CD14-positive monocyte (primary cell): Measurements from ENCODE around the gene RELCH. TPM values are rescaled to one million over a fixed set of nuclear protein-coding genes. Genes with fewer than 3 reads are reported as not detected.
A peak's percentile ranks its signal among the peaks of the same experiment; 100 is the strongest.

Source experiments
- DNase-seq, 3 donors: peaks; one replicate each; pipeline ENCODE4 v3.0.0-alpha.2; 2011 to 2022
- H2AFZ ChIP-seq: 2 replicates; pipeline ENCODE4 v1.6.0; 2012; ENCODE audit warnings: mild to moderate bottlenecking, low read depth, low read length, inconsistent platforms; ENCODE audit not compliant: insufficient read depth, poor library complexity, severe bottlenecking
- H3K27ac ChIP-seq, 2 donors: 1 replicate in 1 of 2; 2 replicates in 1 of 2; pipeline ENCODE4 v1.5.1; 2012 to 2013; ENCODE audit warnings: low read length in 2 of 2, control low read depth in 1 of 2, inconsistent platforms in 1 of 2, low read depth in 1 of 2, mild to moderate bottlenecking in 1 of 2
- H3K27me3 ChIP-seq, 2 donors: one replicate each; pipeline versions ENCODE4 v1.6.0 to v1.6.1; 2011 to 2013; ENCODE audit warnings: low read length in 2 of 2; ENCODE audit not compliant: control insufficient read depth in 2 of 2, insufficient read depth in 2 of 2
- H3K36me3 ChIP-seq, 2 donors: replicated peaks in 1 of 2; 1 replicate in 1 of 2; 2 replicates in 1 of 2; pipeline versions ENCODE4 v1.5.1 to v1.6.1; 2012 to 2013; ENCODE audit warnings: low read length in 2 of 2, control low read depth in 1 of 2, inconsistent platforms in 1 of 2, mild to moderate bottlenecking in 1 of 2; ENCODE audit not compliant: insufficient read depth in 2 of 2, control insufficient read depth in 1 of 2
- H3K4me1 ChIP-seq, 2 donors: 1 replicate in 1 of 2; 2 replicates in 1 of 2; pipeline versions ENCODE4 v1.5.1 to v1.6.1; 2012 to 2013; ENCODE audit warnings: low read length in 2 of 2, control low read depth in 1 of 2, inconsistent platforms in 1 of 2, mild to moderate bottlenecking in 1 of 2, moderate library complexity in 1 of 2; ENCODE audit not compliant: insufficient read depth in 2 of 2, control insufficient read depth in 1 of 2
- H3K4me2 ChIP-seq: replicated peaks from 2 replicates; pipeline ENCODE3; 2012; ENCODE audit warnings: low read length, moderate library complexity, mild to moderate bottlenecking; ENCODE audit not compliant: poor library complexity, severe bottlenecking; ENCODE audit errors: extremely low read depth
- H3K4me3 ChIP-seq, 3 experiments: fragments of 200-600 bp in 1 of 3; sonication (generic) in 1 of 3; replicated peaks in 1 of 3; 1 replicate in 2 of 3; 2 replicates in 1 of 3; pipeline ENCODE4 v1.5.1; 2011 to 2013; ENCODE audit warnings: low read length in 3 of 3, mild to moderate bottlenecking in 3 of 3, control low read depth in 2 of 3, low read depth in 2 of 3, inconsistent platforms in 1 of 3, moderate library complexity in 1 of 3
- H3K79me2 ChIP-seq: 2 replicates; pipeline ENCODE4 v1.6.0; 2012; ENCODE audit warnings: mild to moderate bottlenecking, control low read depth, inconsistent platforms, low read length, moderate library complexity; ENCODE audit not compliant: insufficient read depth
- H3K9ac ChIP-seq: 2 replicates; pipeline ENCODE4 v1.6.0; 2017; ENCODE audit warnings: low read length, mild to moderate bottlenecking; ENCODE audit not compliant: insufficient read depth, poor library complexity, severe bottlenecking
- H3K9me3 ChIP-seq, 2 donors: replicated peaks in 1 of 2; 1 replicate in 1 of 2; 2 replicates in 1 of 2; pipeline versions ENCODE4 v1.5.1 to v1.6.1; 2012 to 2013; ENCODE audit warnings: low read length in 2 of 2, control low read depth in 1 of 2; ENCODE audit not compliant: control insufficient read depth in 1 of 2, insufficient read depth in 1 of 2
- H4K20me1 ChIP-seq: 2 replicates; pipeline ENCODE4 v1.6.0; 2012; ENCODE audit warnings: mild to moderate bottlenecking, low read length, control low read depth, moderate library complexity; ENCODE audit not compliant: insufficient read depth
- H3K27ac Mint-ChIP-seq, 7 donors: one replicate each; pipeline ENCODE4 v1.8.0; 2020; ENCODE audit warnings: mild to moderate bottlenecking in 7 of 7, mixed read lengths in 7 of 7, moderate library complexity in 6 of 7, inconsistent platforms in 2 of 7
- H3K27me3 Mint-ChIP-seq, 3 donors: one replicate each; pipeline ENCODE4 v1.8.0; 2021 to 2022; ENCODE audit warnings: low read depth in 3 of 3, mild to moderate bottlenecking in 3 of 3, mixed read lengths in 3 of 3, moderate library complexity in 3 of 3, inconsistent platforms in 1 of 3
- H3K36me3 Mint-ChIP-seq, 2 donors: one replicate each; pipeline ENCODE4 v1.8.0; 2020; ENCODE audit warnings: mixed read lengths in 2 of 2, inconsistent platforms in 1 of 2, mild to moderate bottlenecking in 1 of 2
- H3K4me1 Mint-ChIP-seq: one replicate; pipeline ENCODE4 v1.8.0; 2020; ENCODE audit warnings: mild to moderate bottlenecking, mixed read lengths
- H3K4me3 Mint-ChIP-seq, 2 donors: one replicate each; pipeline ENCODE4 v1.8.0; 2020; ENCODE audit warnings: mild to moderate bottlenecking in 2 of 2, mixed read lengths in 2 of 2, moderate library complexity in 1 of 2
- H3K9me3 Mint-ChIP-seq, 7 donors: one replicate each; pipeline ENCODE4 v1.8.0; 2020 to 2022; ENCODE audit warnings: mixed read lengths in 7 of 7, mild to moderate bottlenecking in 6 of 7, moderate library complexity in 6 of 7, inconsistent platforms in 2 of 7
- WGBS: methylation state at CpG from one replicate; pipeline ENCODE4 v1.1.5; 2013; ENCODE audit warnings: missing lambda C conversion rate; ENCODE audit not compliant: insufficient coverage; 5-methylcytosine and 5-hydroxymethylcytosine counted together
- intact Hi-C, 2 donors: fragments of 100-400 bp; cut with micrococcal nuclease; formaldehyde crosslinking; loops; one replicate each; pipeline versions ENCODE4 v1.15.0 to v1.15.1; 2023
- polyA plus RNA-seq, 3 donors: library from polyadenylated mRNA; depleted of rRNA in 1 of 3; unstranded in 2 of 3; stranded (reverse) in 1 of 3; fragments of 300-500 nt in 2 of 3; fragments of >200 nt in 1 of 3; fragmentation: Illumina TruSeq in 2 of 3; gene quantifications; 1 replicate in 2 of 3; 2 replicates in 1 of 3; pipeline ENCODE4 v1.2.3, GENCODE V29; 2012 to 2021
- TF ChIP-seq, protein P1 (sequence below): fragments of 200-600 bp; IDR thresholded peaks from one replicate; pipeline ENCODE4 v1.8.0; 2022; ENCODE audit warnings: antibody characterized with exemption, mild to moderate bottlenecking

The RELCH gene
- polyA plus RNA-seq, 3 donors = 3.8 to 30.4 (median 4.9) TPM

GRCh38 chr18:62331581-62332356, 144.7 kb downstream of the RELCH start:
- H3K27me3 Mint-ChIP-seq = peaks cover 48 to 64% (median 50%) of the 10 kb centered on the region in 3 donors
- H3K27ac Mint-ChIP-seq = peak overlapping the region in 6 of 7 donors; percentile 62 to 91 (median 72)

DNA sequence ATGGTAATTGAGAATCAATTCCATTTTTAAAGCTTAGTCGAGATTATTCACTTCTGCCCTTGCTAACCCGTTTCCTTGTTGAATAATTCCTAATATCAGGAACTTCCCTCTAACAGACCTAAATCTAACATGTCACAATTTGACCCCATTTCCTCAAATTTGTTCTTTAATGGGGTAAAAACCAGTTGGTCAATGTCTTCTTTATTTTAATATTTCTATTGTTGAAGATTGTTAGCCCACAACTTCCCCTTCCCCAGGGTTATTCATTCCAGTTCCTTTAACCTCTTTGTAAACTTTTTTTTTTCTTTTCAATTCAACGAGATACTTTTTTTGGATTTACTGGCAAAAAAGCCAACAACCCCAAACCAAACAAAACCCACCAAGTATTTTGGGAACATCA, 145.4 kb downstream of the RELCH start:
- H3K36me3 Mint-ChIP-seq = peaks cover 7 to 14% of the 10 kb centered on the region in 2 donors
- peak; percentile 60 to 84 (median 76) for DNase-seq
- peak overlapping the region; percentile 57 for H3K4me2 ChIP-seq
- H3K27ac Mint-ChIP-seq = peak overlapping the region in 6 of 7 donors; percentile 62 to 84 (median 70)
- H3K9me3 ChIP-seq = no peaks in the 10 kb centered on the region
- WGBS = no CpG with 5 or more reads among the region's 3 CpGs
- H3K4me3 ChIP-seq = peak overlapping the region in 1 of 3 experiments; percentile 44
- peaks cover 49% of the 10 kb centered on the region for H3K4me1 Mint-ChIP-seq
- H3K36me3 ChIP-seq = no peaks in the 10 kb centered on the region
- peaks cover 7 to 37% of the 10 kb centered on the region in 2 donors for H3K27me3 ChIP-seq
- H3K79me2 ChIP-seq = no peaks in the 10 kb centered on the region
- intact Hi-C loops = loop anchor here in 1 of 2 donors (10.0 kb wide), 1 partner anchor 82 kb away; no protein-coding TSS in a partner anchor
- H3K27me3 Mint-ChIP-seq = peaks cover 43 to 59% (median 43%) of the 10 kb centered on the region in 3 donors
- no peak overlapping the region for H2AFZ ChIP-seq
- TF ChIP-seq, protein P1, sequence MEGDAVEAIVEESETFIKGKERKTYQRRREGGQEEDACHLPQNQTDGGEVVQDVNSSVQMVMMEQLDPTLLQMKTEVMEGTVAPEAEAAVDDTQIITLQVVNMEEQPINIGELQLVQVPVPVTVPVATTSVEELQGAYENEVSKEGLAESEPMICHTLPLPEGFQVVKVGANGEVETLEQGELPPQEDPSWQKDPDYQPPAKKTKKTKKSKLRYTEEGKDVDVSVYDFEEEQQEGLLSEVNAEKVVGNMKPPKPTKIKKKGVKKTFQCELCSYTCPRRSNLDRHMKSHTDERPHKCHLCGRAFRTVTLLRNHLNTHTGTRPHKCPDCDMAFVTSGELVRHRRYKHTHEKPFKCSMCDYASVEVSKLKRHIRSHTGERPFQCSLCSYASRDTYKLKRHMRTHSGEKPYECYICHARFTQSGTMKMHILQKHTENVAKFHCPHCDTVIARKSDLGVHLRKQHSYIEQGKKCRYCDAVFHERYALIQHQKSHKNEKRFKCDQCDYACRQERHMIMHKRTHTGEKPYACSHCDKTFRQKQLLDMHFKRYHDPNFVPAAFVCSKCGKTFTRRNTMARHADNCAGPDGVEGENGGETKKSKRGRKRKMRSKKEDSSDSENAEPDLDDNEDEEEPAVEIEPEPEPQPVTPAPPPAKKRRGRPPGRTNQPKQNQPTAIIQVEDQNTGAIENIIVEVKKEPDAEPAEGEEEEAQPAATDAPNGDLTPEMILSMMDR = no peak
- H3K27ac ChIP-seq = peak overlapping the region in 1 of 2 donors; percentile 26
- no peak overlapping the region for H3K9ac ChIP-seq
- peaks cover 0 to 4% (median 0%) of the 10 kb centered on the region in 7 donors for H3K9me3 Mint-ChIP-seq
- no peaks in the 10 kb centered on the region for H4K20me1 ChIP-seq
- H3K4me1 ChIP-seq = peaks cover 41 to 49% of the 10 kb centered on the region in 2 donors
- H3K4me3 Mint-ChIP-seq = peak overlapping the region in 1 of 2 donors; percentile 87

More at GRCh38 chr18:62331581-62332356, 144.7 kb downstream of the RELCH start:
- peak overlapping the region; percentile 57 for H3K4me2 ChIP-seq
- peaks cover 45 to 52% of the 10 kb centered on the region in 2 donors for H3K4me1 ChIP-seq
- DNase-seq = peak; percentile 14 to 65 (median 60)
- intact Hi-C loops = loop anchor here in 1 of 2 donors (10.0 kb wide), 1 partner anchor 83 kb away; no protein-coding TSS in a partner anchor
- peaks cover 7 to 15% of the 10 kb centered on the region in 2 donors for H3K36me3 Mint-ChIP-seq
- peak overlapping the region in 1 of 3 experiments; percentile 44 for H3K4me3 ChIP-seq
- 34% methylated on average over 4 of the region's 8 CpGs for WGBS
- TF ChIP-seq, protein P1 = no peak
- H2AFZ ChIP-seq = no peak overlapping the region
- H3K79me2 ChIP-seq = no peaks in the 10 kb centered on the region
- H3K36me3 ChIP-seq = no peaks in the 10 kb centered on the region
- H3K9me3 Mint-ChIP-seq = peaks cover 0 to 4% (median 0%) of the 10 kb centered on the region in 7 donors
- peak overlapping the region; percentile 37 to 87 for H3K4me3 Mint-ChIP-seq
- H3K27me3 ChIP-seq = peaks cover 13 to 44% of the 10 kb centered on the region in 2 donors
- no peaks in the 10 kb centered on the region for H4K20me1 ChIP-seq
- H3K4me1 Mint-ChIP-seq = peaks cover 53% of the 10 kb centered on the region
- H3K27ac ChIP-seq = peak overlapping the region in 1 of 2 donors; percentile 26
- H3K9me3 ChIP-seq = no peaks in the 10 kb centered on the region
- no peak overlapping the region for H3K9ac ChIP-seq
